Measurements from ENCODE around the gene NEK9.
A peak's percentile ranks its signal among the peaks of the same experiment; 100 is the strongest.
"Not testable (repeated sequence)": the region's sequence is repeated elsewhere in the genome, so short reads cannot be mapped to it uniquely, and the experiment has no call there.

NEK9 gene

DNA sequence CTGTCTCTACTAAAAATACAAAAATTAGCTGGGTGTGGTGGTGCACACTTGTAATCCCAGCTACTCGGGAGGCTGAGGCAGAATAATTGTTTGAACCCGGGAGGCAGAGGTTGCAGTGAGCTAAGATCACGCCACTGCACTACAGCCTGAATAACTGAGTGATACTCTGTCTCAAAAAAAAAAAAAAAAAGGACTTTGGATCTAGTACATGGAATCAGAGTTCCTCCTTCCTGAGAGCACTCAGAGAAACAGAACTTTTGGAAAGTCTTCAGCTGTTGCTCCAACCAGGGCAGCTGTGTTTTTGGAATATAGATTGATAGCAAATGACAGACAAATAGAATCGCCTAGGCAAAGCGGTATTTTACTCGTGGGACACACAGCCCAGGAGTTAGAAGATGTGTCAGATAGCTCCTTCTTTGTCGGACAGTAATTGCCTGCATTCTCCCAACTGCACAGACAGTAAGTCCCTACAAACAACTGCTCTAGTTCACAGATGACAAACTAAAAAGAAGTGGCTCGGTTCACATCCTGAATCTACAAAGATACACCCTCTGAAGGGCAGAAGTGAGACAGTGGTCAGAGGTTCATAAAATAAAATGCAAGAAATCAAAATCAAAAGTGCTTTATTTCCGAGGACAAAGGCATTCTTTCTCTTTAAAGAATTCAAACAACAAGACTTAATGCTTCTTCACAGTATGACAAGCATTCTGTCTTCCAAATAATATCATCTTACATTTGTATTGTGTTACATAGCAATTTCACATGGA lies 17.1 kb upstream of the NEK9 start:
- no peak for DNase-seq

DNA sequence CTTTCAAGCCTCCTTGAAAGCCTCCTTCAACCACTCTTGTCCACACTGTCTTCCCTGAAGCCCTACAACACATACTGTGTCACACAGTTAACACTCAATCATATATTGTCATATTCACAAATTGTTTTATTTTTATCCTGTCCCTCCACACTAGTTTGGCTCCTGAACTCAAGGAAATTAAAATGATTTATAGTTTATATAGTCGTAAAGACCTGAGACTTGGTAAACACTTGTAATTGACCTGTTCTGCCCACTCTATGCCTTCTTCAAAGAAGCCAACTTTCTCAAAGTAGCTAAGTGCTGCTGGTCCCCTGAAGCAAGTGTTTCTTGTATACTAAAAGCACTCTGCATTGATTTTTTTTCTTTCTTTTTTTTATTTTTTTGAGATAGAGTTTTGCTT lies 15.6 kb upstream of the NEK9 start:
- no peak for DNase-seq

DNA sequence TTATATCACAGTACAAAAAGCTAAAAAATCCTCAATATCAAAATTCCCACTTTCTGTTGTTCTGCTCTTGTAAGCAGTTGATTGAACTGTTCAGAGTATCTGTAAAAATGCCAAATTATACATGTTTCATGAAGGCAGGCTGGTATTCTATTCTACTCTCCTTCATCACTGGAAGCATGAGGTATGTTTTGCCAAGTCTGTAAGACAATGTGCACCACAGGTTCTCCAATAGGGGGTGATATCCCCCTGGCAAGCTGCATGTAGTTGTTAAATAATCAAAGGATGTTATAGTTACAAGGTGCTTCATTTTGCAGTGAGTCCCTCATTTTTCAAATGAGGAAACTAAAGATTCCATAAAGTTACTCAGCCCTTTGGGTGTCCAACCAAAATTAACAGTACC lies 15.1 kb upstream of the NEK9 start:
- DNase-seq, result no peak

DNA sequence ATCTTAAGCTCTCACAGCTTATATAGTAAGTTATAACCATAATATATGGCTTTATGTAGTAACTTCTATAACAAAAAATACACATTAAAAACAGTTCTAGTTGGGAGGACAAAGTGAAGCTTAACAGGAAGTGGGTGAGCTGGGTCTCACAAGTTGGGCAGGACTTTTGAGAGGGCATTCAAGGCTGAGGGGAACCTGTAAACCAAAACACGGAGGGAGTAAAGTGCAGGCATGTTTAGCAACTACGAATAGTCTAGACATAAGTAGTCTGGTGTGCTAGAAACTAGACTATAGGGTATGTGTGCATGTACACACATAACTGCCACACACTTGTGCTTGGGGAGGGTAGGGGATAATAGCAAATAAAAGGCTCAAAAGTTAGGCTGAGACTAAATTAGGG lies 14.2 kb upstream of the NEK9 start:
- DNase-seq, result no peak

DNA sequence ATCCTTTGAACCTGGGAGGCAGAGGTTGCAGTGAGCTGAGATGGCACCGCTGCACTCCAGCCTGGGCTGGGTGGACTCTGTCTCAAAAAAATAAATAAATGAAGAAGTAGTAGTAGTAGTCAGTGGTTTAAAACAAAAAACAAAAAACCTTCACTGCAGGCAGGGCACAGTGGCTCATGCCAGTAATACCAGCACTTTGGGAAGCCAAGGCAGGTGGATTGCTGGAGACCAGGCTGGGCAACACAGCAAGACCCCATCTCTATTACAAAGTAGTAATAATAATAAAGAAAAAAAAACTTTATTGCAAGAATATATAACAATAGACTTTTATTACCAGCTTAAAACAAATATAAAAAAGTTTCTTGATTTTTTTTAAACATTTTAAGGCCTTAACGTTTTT lies 13.8 kb upstream of the NEK9 start:
- DNase-seq, result no peak

DNA sequence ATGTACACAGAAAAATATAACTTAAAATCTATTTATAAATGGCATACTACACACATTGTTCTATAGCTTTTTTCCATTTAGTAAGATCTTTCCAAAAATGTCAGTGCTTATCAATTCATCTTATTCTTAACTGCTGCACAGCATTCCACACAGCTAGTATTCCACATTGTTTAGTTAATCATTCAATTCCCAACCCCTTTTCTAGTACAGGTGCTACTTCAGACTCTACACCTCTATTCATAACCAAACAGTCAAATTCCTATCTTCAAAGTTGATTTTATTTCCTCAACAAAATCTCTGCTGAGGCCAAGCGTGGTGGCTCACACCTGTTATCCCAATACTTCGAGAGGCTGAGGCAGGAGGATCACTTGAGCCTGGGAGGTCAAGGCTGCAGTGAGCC lies 12.3 kb upstream of the NEK9 start:
- DNase-seq, result no peak

DNA sequence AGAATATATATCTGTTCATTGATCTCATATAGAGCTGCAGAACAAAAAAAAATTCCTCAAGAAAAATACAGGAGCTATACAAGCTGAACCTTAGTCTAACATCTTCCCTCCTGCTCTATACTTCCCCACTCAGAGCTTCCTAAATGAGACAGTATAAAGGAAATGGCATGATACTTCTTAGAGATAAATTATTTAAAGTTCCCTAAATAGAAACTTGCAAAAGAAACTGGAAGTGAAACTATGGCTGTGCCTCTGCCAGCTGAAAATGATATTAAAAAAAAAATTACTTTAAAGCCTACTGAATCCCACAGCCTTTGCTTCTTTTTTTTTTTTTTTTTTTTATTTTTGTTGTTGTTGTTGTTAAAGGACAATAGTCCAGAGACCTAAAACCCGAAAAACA lies 11.6 kb upstream of the NEK9 start:
- no peak for DNase-seq

DNA sequence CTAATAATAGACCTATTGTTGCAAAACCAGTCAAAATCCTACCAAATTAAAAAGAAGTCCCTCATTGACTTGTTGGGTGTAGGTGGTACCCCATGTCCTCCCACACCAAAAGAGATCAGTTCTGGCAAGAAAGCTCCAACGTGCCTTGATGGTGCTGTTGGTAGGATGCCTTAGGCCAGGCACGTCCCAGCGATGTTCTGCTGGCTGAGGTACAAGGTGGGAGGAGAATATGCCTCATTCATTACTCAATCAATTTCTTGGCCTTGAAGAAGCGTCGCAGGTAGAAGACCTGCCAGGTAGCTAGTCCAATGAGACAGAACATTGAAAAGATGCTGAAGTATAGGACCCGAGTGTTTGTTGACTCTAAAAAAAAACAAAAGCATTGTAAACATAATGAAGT lies 7.8 kb upstream of the NEK9 start:
- no peak for DNase-seq

DNA sequence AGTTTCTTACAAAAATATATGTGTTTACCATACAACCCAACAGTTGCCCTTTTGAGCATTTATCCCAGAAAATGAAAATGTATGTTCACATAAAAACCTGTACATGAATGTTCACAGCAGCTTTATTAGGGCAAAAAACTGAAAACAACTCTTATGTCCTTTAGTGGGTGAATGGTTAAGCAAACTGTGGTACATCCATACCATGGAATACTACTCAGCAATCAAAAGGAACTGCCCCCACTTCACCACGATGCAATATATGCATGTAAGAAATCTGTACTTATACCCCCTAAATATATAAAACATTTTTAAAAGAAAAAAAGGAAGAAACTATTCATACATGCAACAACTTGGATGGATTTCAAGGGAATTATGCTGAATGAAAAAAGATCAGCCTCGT lies 6.7 kb upstream of the NEK9 start:
- DNase-seq, result no peak

DNA sequence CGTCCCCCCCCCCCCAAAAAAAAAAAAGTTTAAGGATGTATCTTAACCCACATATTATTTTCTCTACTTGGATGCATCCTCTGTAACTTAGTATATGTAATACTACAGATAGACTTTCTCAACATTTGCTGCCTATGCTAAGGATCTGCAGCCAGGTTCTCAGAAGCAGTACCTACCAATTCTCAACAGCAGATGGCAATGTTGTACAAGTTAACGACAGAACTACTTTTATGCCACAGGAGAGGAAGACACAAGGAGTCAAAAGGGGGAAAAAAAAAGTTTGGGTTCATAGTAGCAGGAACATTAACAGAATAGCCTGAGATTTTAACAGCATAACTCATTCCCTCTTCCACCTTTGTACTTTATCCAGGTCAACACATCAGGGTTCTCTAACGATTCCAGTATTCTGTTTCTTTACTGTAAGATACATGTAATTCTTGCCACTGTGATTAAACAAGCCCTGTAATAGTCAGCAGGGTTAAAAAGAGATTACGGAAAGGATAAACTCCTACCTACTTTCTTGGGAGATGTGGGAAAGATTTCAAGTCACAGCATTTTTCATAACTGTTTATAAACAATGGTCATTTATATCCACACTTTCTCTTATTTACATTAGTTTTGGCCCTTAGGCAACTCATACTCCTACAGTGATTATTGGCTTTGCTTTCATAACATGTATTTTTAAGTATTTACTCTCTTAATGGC lies 5.7 kb upstream of the NEK9 start:
- no peak for DNase-seq

DNA sequence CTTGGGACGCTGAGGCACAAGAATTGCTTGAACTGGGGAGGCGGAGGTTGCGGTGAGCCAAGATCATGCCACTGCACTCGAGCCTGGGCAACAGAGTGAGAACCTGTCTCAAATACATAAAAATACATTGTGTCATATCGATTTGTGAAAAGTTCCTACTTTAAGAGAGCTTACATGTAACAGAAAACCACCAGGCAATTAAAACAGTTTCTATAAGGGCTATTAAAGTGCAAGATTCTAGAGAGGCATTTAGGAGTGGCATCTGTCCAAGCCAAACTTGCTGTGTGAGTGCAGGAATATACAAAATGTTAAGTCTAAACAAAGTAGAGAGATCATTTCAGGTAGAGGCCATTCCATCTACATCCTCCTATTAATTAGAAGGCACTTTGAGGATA lies 1.7 kb upstream of the NEK9 start:
- DNase-seq, result no peak

DNA sequence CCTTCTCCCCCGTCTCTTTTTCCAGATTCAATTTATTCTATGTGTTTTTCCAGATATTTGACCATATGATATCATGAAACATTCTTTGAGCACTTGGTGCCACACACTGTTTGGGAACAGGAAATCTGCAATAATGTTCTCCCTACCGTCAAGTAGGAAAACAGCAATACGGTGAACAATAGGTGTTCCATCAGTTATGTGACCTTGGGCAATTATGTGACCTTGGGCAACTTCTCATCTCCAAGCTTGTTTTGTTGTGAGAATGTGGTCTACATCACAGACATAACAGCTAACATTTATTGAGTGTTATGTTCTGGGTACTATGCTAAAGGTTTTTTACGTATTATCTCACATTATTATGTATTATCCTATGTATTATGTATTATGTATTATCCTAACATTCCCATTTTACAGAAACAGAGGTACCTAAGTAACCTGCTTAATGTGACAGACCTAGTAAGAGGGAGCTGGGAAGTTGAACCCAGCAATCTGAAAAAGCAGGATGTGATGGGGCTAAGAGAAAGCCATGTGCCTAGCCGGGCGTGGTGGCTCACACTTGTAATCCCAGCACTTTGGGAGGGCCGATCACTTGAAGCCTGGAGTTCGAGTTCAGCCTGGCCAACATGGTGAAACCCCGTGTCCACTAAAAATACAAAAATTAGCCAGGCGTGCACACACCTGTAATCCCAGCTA lies 1.2 kb upstream of the NEK9 start:
- no peak for DNase-seq

DNA sequence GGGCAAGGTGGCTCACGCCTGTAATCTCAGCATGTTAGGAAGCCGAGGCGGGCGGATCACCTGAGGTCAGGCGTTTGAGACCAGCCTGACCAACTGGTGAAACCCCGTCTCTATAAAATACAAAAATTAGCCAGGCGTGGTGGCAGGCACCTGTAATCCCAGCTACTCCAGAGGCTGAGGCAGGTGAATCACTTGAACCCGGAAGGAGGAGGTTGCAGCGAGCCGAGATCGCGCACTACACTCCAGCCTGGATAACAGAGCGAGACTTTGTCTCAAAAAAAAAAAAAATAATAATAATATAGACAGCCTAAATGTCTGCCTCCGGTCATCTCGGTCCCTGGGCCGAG lies 599 bp upstream of the NEK9 start:
- DNase-seq, result not testable (repeated sequence)

DNA sequence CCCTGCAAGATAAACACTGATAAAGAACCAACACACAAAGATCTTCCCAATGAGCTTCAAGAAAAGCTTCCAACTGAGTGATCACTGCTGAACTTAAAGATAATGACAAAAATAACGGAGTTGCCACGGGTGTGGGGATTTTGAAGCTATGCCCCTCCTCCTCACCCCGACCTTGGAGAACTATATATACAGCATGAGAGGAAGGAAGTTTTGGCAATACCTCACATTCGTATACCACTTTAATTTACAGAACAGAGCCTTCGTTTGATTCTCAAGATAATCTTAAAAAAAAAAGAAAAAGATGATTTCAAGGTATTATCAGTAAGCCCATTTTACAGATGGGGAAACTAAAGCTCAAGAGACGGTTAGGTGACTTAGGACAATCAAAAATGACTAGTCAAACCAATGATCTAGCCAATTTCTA lies 715 bp downstream of the NEK9 start:
- DNase-seq, result no peak

DNA sequence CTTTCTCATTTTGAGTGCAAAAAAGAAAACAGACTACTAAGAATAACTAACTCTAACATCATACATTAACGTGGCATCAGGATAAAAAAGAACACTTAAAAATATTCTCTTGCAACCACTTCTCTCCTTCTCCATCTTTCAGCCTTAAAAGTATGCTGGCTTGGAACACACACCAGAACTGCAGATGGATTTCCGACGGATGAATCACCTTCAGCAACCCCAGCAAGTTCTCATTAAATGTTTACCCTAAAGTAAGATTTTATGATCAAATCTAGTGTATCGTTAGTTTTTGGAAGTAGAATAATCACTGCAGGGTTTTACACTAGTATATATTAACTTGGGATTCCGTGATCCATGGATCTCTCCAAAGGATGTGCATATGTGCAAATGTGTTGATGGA lies 1.2 kb downstream of the NEK9 start:
- no peak for DNase-seq

DNA sequence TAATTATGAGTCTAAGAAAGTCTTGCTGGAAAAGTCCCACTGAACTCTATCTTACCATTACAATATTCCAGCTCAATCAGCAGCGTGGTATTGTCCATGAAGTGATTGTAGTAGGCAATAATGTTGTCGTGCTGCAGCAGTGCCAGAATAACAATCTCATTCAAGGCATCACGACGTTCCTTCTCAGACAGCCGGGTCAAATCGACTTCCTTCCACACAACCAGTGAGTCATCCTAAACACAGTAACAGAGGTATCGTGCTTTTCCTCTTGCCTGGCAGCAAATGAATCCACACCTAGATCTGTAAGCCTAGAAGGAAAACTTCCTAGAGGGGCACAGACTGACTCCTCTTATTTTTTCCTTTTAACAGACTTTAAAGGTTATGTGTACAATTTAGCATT lies 2.9 kb downstream of the NEK9 start:
- DNase-seq, result peak; percentile 7

DNA sequence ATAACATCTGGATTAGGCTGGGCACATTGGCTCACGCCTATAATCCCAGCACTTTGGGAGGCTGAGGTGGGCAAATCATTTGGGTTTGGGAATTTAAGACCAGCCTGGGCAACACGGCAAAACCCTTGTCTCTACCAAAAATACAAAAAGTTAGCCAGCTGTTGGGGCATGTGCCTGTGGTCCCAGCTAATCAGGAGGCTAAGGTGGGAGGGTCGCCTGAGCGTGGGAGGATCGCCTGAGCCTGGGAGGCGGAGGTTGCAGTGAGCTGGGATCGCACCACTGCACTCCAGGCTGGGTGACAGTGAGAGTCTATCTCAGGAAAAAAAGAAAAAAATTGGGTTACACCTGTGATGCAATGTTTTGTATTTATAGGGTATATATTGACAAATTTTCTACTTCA lies 5.3 kb downstream of the NEK9 start:
- no peak for DNase-seq

DNA sequence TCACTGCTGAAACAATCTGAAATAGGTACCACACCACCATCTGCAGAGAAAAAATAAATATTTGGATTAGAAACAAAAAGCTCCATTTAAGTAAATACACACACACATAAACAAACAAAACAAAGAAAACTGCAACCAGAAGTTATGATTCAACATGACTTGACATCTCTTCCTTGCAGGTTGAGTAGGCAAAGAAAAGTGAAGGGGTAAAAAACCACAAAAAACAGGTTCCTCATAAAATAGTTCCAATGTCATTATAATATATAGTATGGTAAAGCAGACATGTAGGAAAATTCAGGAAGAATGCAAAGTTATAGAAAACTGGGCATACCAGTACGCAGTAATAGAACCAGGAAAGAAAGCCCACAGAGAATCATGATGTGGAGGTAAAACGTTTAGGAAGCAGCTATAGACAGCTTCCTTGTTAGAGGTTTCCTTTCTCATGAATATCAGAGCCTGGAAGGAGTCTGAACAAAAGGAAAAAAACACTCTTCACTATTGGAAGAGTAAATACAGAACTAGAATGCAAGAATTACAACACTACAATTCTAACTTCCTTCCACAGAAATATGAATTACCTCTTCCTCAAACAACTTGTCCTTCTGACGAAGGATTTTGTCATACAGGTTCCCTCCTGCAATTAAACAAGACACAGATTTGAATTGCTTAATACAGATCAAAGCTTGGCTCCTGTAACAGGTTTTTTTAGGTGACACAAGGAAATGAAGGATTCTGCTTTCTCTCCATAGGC lies 6.1 kb downstream of the NEK9 start:
- DNase-seq, result no peak

DNA sequence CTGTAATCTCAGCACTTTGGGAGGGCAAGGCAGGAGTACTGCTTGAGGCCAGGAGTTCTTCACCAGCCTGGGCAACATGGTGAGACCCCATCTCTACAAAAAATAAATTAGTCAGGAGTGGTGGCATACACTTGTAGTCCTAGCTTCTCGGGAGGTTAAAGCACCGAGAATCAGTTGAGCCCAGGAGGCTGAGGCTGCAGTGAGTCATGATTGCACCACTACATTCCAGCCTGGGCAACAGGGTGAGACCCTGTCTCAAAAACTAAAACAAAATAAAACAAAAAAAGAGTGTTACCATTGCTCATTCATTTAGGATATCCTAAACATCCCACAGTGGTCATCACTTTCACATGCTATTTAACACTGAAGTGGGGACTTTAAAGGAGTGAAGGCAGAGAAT lies 7.8 kb downstream of the NEK9 start:
- no peak for DNase-seq

DNA sequence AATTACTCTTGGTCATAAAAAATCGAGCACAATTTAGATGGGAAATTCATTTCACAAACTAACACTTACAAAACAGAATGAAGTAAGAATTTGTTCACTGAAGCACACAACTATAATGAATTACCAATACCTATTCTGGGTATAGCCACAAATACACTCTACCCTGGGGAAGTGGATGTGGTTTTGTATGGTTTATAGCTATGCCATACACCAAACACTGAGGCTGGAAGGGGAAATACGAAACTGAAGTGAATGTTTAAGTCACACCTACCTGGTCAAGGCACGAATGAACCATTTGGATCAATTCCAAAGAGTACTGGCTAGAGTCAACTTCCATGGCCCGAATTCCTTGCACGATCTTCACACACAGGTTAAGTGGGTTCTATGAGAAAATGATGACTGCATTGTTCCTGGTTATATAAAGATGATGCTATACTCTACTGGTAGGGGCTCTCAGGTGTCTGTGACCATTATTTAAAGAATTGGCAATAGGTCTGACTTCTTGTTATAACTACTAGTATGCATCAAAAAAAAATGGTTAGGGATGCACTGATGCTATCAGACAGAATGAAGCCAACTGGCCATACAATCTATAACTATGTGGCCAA lies 12.8 kb downstream of the NEK9 start:
- no peak for DNase-seq

DNA sequence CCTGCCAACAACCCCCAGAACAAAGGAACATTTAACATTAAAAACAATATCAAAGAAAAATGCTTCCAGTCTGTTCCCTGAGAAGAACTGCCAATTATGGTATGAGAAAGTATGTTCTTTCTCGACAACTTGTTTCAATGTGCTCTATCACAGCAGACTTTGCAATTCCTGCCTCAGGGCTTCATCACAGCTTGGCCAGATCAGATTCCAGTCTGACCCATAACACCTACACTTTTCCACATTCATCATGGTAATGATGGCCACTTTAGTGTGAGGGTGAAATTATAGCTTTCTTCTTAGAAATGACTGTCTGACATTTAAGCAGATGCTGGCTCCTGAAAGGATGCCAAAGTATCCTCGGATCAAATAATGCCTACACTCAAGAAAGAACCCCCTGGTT lies 17.0 kb downstream of the NEK9 start:
- no peak for DNase-seq

DNA sequence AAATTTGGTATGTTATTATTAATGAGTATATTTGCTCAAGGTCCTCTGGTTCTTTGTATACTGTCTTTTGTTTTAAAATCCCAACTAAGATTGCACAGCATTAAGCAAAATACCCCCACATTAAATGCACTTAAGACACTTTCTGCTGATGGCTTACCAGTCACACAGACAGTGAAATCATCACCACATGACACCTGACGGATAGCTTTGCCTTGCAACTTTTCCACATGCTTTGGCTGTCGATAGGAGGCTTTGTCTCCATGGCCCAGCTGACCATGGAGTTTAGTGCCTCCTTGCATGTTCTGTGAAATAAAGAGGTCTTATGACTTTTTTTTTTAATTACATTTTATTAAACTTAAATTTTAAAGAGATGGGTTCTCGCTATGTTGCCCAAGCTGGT lies 19.7 kb downstream of the NEK9 start:
- no peak for DNase-seq

DNA sequence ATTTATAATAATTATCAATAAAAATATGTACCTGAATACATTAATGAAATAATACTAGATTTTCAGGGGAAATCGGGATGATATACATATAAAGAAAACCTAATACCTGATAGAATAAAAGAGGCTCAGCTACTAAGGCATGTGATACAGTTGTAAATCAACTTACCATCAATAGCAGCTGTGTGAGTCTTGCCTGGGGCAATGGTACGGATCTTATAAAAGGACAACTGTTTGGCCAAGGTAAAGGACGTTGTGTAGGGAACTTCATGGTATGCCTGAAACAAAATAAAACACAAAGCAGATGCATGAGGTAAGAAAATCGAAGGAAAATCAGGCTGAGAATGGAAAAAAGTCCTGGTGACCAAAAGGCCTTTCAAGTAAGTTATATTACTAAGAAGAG lies 25.4 kb downstream of the NEK9 start:
- no peak for DNase-seq
